Activated CD4-positive, alpha-beta T cell treated with anti-CD3 and anti-CD28 coated beads, Interleukin-2, Interleukin-6, amounts not matched to agents 100 ng/mL and 50 ng/mL, durations not matched to agents 16 hours and 8 hours (primary cell): ENCODE data around the gene COL4A6.
A peak's percentile ranks its signal among the peaks of the same experiment; 100 is the strongest.

Experiments
- DNase-seq: peaks from one replicate; pipeline ENCODE4 v3.0.0-alpha.2; 2020

COL4A6 gene

DNA sequence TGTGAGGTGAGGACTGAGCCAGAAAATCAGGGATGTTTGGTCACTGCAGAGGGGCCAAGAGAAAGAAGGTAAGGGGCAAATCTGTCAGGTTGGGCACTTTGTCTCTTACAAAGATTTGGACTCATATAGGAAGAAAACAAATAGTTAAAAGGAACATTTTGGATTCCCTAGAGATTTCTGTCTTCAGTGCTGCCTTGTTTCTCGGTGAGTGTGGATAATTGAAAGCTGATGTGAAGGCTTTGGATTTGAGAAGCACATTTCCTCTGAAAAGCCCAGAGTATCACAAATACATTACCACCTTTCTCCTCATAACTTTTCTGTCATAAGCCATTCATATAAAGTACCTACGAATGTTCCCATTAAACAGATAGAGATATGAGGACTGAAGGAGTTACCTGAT is 239.2 kb downstream of the COL4A6 start:
- DNase-seq, result no peak

DNA sequence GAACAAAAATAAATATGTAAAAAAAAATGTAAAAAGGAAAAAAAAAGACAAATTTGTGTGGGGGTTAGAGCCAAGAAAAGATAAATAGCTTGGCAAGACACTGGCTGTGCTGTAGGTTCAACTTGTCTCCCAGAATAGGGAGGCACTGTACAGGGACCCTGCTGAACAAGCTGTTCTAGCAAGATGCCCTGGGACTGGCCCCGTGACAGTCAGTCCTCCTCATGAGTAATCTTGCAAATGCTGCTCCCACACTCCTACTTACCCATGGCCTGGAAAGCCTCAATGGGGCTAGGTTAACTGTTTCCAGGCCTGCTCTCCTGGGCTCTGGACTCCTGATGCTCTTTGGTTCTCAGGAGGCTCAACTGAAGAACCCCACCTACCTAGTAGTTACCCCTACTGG is 239.8 kb downstream of the COL4A6 start:
- DNase-seq, result no peak

DNA sequence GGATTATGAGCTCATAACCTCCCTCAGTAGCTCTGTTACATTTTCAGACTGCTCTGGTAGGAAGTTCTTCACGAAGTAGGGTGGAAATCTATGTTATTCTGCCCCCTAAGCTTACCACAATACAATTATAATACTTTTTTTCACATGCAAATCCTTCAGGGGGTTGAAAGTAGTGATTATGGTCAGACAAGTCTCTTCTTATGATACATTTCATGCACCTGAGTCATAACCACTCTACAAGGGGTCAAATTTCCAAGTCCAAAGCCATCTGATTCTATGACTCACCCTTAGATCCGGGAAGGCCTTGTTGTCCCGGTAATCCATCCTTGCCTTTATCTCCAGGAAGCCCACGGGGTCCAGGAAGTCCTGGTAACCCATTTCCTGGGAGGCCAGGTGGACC is 251.4 kb downstream of the COL4A6 start:
- DNase-seq, result no peak

DNA sequence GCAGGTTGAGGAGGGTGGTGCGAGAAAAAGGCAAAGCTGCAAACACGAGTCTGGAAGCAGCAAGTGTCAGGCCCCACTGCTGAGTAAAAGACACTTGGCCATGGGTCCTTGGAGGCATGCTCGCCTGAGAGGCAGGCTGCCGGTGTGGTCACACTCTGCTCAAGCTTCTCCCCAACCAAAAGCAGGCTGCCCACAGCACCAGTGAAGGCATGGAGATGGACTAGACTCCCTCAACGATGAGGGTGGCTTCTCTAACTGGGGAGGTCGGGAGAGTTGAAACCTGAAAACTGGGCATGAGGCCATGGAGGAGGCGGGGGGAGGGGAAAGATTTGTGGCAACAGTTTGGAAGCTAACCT is 260.1 kb downstream of the COL4A6 start:
- no peak for DNase-seq

DNA sequence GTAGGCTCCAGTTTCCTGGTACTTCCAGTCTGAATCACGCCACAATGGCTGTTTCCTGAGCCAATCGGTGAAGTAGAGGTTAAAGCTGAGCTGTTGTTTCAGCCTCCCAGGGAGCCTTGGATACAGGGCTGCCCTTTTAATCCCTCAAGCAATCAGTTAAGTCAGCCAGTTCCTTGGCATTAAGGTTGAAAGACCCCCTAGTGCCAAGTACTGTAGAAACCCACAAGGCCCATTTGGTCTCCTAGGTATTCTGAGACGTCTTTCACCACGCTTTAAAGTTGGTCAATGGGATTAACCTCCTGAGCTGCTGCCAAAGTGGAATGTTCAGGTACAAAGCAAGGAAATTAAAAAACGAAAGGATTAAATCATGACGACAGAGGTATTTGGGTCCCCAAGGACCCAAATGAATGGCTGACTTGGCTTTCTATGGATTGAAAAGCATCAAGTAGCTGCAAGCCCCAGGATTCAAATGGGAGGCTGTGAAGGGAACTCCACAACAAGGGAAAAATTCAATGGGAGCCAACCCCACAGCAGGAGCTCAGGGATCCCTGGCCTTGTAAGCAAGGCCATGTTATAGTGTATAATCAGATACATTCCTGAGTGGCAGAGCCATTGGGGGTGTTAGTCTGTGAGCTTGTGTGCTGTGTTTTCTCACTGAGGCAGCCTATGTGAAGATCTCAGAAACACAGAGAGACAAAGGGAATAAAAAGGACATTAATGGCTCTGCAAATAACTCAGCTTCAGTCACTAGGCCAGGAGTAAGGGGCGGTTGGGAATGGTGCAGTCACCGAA is 260.7 kb downstream of the COL4A6 start:
- DNase-seq, result no peak

DNA sequence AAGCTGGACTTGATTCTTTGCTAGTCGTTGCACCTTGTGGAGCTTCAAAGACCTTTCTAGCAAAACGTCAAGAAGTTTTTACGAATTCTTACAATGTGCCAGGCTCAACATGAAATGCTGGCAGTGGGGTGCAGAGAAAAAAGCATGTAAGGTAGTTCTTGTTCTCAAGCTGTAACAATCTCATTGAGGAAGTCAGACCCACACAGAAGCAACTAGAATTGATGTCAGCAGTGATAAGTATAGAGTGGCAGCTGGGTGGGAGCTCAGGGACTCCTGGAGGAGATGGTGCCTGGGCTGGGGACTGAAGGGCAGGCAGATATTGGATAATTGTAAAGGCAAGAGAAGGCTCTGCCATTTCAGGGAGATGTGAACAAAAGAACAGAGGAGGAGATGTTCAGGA is 264.3 kb downstream of the COL4A6 start:
- no peak for DNase-seq

DNA sequence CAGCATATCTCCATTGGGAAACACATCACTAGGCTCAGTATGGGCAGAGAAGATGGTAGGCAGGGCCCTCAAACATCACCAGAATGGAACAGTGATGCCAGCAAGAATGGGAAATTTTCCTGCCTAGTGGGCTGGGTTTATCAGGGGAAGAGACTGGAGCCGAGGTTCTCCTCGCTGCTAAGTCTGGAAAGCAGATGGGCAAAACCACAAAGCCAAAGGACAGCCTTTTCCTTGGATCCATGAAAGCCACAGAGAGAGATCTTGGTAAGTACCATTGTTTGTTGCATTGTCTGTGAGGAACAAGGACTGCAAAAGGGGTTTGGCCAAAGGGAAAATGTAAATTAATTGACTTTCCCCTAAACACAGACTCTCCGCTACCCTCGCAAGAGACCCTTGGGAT is 266.6 kb downstream of the COL4A6 start:
- no peak for DNase-seq

DNA sequence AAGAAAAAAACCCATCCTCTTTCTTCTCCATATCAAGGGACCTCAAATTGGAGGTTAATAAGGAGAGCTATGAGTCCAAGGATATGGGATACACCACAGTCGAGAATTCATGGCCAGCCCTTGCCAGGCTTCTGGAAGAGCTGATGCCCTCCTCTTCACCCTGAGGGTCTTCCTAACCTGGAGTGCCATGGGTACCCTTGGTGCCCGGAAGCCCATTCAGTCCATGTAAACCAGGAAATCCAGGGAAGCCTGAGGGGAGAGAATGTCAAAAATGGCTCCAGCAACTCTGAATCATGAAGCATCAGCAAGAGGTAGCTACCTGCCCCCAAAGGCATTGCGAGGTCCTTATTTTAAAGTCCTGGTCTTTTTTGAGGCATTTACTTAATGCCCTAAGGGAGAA is 268.5 kb downstream of the COL4A6 start:
- no peak for DNase-seq

DNA sequence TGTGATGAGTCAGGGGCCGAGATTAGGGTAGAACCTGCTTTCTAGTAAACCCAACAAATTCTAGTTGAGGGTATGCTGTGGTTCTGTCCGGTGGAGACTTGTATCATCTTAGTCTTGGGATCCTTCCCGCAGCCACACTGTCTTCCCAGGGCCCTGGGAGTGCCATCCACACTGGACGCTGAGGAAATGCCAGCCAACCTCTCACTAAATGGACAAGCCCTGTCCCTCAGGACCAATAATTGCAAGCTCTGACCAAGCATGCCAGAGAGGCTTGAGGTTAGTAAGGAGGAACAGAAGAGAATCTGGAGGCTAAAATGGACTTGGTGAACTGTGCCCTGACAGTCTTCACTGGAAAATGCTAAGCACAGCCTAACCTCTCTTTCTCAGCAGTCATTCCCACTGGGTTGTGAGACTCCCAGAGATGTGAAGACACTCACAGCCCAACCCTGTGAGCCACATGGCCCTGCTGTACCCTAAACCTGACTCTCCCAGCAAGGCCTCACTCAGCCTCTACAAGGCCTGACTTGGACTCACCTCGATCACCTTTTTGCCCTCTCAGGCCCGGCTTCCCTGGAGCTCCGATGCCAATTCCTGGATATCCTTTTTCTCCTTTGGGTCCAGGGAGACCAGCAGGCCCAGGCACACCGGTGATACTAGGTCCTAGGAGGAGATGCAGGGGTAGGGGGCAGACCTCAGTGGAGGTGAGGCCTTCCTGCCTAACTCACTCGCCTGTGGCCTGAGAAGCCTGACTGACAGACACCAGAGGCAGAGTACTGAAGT is 269.1 kb downstream of the COL4A6 start:
- no peak for DNase-seq

DNA sequence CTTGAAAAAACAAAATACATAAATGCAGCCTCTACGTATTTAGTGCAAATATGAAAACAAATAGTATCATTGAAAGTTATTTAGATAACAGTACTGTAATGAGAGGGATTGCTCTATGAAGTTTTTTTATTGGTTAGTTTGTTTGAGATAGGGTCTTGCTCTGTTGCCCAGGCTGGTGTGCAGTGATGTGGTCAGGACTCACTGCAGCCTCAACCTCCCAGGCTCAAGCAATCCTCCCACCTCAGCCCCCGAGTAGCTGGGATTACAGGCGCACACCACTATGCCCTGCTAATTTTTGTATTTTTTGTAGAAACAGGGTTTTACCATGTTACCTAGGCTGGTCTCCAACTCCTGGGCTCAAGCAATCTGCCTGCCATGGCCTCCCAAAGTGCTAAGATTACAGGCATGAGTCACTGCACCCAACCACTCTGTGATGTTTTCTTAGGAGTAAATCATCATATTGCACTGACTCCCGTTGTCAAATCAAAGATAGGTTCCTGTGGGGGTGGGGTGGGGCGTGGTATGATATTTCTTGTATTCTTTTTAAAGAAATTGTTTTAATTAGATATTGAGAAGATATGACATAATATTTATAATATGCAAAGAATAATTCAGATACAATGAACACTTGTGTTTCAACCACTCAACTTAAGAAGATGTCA is 270.9 kb downstream of the COL4A6 start:
- no peak for DNase-seq

DNA sequence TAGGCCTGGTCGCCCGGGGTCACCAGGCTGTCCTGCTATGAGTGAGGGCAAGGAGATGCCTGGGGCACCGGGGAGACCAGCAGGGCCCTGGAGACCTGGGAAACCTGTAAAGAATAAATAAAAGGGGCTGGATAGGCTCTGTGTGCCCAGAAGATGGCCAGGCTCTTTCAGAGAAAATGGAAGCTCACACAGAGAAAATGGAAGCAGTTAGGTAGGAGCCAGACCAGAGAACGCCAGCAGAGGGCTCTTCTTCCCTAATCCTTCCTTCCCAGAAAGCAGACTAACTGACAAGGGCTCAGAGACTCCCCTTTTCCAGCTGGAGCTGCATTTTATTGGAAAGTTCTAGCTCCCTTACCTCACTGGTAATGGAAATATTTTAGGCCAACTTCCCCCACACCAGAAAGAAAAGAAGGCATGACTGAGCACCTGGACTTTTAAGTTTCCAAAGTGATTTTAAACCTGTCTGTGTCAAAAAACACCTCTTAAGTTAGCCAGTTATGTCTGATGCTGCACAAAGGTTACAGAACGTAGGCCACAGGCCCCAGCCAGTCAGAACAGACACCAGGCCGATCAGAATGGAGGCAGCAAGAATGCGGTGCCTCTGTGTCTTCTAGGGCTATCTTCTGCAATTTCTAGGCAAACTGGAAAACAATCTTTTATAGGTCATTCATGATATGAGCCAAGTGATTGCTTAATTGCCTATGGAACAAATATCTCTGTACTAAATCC is 272.7 kb downstream of the COL4A6 start:
- DNase-seq, result no peak

DNA sequence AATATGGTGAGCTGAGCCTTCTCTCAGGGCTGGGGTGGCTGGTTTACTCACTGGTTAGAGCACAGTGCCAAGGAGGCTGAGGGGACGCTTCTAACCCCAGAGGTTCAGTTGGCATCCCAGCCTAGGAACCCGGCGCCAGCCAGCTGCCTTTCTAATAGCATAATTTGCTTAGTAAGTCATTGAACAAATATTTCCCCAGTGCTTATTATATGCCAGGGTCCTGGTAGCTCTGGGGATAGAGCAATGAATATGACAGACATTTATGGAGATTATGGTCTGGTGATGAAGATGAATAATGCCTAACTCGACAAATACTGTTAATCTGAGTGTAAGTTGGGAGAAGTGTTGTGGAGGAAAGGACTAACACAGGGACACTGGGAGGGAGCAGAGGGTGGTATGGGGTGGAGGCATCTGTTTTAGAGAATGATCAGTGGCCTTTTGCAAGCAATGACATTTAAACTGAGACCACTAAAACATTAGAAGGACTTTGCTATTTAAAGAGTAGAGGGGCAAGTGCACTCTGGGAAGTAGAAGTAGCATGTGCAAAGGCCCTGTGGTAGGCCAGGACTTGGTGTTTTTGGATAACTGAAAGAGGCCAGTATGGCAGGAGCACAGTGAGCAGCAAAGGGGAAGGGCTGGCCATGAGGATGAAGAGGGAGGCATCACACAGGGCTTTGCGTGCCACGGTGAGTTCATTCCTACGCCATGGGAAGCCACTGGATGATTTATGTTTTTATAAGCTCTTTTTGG is 274.7 kb downstream of the COL4A6 start:
- DNase-seq, result no peak

DNA sequence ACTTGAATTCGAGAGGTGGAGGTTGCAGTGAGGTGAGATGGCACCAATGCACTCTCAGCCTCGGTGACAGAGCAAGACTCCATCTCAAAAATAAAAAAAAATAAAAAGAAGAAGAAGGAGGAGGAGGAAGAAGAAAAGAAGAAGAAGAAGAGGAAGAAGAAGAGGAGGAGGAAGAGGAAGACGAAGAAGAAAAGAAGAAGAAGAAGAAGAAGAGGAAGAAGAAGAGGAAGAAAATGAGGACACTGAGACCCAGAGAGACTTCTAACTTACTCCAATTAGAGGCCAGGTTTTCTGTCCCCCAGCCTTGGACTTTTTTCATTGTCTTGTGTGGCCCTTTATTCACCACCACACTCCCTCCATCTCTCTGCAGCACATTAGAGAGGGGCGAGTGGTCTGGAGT is 276.0 kb downstream of the COL4A6 start:
- no peak for DNase-seq

DNA sequence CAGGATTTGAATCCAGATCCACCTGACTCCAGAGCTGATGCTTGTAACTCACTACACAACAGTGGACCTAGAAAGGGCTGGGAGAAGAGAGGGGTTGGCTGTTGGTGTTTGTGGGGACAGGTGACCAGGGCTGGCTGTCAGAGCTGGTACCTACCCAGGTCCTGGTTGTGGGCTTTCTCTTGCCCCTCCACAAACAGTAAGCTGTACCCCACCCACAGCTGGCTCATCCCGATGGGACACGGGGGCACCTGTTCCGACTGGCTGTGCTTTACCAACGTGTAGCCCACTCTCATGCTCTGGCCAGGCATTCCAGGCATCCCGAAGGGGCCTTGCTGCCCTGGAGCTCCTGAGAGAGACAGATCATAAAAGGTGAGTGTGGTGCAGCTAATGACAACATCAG is 277.9 kb downstream of the COL4A6 start:
- DNase-seq, result no peak

DNA sequence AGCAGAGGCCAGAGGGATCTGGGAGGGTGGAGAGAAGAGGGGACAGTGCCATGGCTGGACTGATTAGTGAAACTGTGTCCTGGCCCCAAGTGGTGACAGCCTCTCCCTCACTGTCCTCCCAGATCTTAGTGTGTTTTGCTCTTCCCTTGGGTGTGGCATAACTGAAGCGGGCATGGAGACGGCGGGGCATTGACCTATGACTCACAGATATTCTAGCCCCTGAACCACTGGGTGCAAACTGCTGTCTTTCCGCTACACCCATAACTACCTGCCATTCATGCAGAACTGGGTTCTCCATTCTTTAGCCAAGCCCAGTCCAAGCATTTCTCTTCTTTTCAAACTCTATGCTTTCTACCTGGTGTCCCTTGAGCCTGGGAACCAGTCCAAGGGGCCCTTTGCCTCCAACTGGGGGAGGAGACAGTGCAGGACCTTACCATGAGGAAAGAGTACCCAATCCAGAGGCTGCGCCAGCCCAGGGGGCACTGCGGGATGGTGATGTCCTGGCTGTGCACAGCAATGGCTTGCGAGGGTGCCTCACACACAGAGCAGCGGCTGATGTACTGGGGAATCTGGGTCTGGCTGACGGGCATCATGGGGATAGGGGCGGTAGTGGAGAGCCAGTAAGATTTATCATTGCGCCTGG is 279.1 kb downstream of the COL4A6 start:
- no peak for DNase-seq

DNA sequence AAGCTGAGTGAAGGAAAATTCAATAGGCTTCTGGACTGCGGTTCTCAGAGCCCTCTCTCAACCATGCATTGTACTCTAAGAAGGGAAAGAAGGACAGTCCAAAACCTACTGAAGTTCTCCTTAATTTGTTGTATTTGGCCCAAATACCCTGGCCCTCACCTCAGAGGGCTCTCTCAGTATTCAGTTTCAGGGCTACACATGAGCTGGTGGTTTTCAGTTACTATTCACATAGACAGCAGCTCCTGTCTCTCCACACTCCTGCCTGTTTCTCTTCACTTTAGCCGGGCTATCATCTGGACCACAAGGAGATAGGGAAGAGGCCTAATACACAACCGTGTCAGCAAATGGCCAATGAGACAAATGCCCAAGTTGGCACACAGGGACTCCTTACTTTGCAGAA is 280.6 kb downstream of the COL4A6 start:
- no peak for DNase-seq

DNA sequence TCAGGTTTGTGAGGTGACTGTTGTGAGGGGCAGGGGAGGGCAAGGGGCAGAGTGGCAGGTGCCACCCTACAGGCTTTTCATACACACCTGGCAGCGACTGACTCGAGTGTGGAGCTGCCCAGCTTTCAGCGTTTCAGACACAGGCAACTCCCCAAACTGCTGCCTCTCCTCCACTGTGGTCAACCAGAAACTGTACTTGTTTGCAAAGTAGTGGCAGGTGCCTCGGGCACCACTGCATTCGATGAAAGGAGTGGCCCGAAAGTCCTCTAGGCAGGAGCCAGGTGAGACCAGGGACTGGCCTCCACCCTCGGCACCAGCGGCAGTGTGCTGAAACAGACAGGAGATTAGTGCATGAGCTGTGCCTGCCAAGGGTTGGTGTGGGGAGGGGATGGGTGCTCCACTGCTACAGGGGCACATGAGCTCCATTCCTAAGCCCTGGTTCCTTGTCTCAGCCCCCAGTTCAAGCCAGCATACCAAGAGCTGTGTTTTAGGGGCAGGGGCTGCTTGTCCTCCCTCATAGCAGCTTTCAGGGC is 281.2 kb downstream of the COL4A6 start:
- DNase-seq, result no peak

DNA sequence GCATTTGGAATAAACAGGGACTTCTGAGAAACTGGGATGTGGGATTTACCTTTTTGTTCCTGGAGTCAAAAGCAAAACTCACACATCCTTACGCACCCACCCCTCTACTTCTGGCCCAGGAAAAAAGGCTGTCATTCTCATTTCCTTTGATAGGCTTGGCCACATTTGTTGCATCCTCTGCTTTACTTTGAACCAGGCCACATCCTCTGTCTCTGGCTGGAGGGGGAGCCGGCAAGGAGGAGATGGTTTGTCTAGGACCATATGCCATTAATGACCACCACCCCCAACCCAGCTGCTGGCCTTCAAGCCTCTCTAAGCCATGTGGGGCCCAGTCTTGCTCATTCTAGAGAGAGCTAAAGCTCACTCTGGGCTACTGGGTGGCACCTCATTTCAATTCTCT is 282.1 kb downstream of the COL4A6 start:
- no peak for DNase-seq

DNA sequence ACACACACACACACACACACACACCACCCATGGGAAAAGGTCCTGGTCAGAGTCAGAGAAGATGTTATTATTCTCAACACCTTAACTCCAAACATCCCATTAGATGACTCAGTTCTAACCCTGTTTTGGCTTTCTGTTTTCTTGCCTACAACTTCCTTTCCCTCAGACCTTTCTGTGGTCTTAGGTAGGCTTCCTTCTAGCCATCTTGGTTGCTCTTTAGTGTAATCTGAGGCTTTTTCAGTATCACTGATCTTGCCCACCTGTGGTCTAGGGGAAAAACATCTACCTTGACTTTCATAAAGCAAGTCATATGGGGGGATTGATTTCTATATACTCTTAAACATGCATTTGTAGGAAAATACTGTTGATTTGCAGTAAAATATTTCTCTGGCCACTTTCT is 289.7 kb downstream of the COL4A6 start:
- peak; percentile 44 for DNase-seq

DNA sequence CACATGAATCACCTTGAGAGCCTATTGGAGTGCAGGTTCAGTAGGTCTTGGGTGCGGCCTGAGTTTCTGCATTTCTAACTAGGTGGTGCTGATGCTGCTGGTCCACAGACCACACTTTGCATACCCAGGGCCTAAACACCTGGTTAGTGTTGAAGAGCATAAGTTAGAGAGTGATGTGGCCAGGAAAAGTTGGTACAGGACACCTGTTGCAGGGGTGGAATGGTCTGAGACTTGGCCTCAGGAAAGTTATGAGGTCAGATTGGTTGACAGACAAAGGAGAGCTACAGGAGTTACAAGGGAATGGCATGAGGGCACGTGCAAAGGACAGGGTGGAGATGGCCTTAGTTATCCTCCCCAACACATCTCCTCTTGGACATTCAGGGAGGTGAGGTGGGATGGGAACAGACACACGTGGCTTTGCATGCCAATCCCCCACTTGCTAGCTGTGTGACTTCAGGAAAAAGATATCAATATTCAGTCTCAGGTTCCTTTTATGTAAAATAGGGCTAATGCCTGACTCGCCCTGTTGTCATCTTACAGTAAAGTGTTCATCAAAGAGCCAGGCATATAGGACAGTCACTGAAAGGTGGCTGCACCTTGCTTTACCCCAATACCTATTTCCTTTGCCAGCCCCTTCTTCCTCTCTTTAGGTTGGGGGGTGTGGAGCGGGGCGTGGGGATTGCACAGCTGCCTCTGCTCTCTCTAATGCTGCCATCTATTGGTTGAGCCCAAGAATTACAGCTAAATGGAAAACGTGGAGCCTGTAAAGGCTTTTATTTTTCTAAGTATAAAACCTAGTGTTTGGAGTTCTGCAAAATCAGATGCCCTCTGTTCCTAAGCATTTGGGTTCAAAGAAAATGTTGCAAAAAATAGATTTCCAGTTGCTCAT is 299.2 kb downstream of the COL4A6 start:
- DNase-seq, result peak; percentile 26

DNA sequence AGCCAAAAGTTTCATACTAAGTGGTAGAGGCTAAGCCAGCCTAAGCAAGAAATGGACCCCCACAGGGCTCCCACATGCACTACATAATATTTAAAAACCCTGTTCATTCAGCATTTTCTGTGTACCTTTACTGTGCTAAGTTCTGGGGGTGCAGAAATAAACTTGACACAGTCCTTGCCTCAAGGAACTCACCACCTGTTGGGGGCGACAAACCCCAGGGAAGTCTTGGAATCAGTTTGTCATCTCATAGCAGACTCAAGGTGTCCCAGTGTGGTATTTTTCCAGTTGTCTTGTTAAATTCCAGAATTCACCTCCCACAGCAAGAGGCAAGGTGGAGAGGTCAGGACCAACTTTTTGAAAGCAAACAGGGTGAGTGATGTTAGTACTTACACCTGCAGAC is 303.5 kb downstream of the COL4A6 start:
- no peak for DNase-seq
